GM12874 (cell line): ENCODE measurements around the gene POGLUT3.

Experiments used
- TF ChIP-seq, protein P1 (sequence below): IDR thresholded peaks from 2 replicates; pipeline ENCODE4 v1.5.1; 2011; ENCODE audit warnings: low read depth, mild to moderate bottlenecking, control low read depth, low read length, moderate library complexity; ENCODE audit not compliant: insufficient read depth

The POGLUT3 gene

DNA sequence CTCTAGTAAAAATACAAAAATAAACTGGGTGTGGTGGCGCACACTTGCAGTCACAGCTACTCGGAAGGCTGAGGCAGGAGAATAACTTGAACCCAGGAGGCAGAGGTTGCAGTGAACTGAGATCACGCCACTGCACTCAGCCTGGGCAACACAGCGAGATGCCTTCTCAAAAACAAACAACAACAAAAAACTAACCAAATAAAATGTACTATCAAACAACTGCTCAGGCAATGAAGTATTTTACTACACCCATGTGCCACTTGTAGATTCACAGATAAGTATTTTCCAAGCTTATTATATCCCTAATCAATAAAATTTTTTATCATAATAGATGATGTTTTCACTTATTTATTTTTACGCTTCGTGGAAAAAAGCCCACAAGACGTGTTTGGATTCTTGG lies 31.8 kb downstream of the POGLUT3 start:
- TF ChIP-seq, protein P1, sequence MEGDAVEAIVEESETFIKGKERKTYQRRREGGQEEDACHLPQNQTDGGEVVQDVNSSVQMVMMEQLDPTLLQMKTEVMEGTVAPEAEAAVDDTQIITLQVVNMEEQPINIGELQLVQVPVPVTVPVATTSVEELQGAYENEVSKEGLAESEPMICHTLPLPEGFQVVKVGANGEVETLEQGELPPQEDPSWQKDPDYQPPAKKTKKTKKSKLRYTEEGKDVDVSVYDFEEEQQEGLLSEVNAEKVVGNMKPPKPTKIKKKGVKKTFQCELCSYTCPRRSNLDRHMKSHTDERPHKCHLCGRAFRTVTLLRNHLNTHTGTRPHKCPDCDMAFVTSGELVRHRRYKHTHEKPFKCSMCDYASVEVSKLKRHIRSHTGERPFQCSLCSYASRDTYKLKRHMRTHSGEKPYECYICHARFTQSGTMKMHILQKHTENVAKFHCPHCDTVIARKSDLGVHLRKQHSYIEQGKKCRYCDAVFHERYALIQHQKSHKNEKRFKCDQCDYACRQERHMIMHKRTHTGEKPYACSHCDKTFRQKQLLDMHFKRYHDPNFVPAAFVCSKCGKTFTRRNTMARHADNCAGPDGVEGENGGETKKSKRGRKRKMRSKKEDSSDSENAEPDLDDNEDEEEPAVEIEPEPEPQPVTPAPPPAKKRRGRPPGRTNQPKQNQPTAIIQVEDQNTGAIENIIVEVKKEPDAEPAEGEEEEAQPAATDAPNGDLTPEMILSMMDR: no peak

DNA sequence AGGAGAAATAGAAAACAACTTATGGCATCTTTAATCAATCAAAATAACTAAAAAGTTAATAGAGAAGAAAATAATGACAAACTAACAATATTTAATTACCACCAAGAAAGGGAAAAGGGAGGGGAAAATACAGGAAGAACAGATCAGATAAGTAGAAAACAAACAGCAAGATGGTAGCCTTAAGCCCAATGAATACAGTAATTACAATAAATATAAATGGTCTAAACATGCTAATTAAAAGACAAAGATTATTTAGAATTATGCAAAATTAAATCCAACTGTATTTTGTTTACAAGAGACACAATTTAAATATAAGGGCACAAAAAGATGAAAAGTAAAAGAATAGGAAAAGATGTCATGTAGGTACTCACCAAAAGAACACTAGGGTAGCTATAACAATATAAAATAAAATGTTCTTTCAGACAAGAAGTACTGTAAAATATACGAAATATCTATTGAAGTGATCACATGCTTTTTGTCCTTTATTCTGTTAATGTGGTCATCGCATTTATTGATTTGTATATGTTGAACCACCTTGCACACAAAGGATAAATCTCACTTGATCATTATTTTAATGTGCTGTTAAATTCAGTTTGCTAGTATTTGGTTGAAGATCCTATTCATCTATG lies 44.9 kb downstream of the POGLUT3 start:
- TF ChIP-seq, protein P1: no peak
